GM19099 (cell line): Measurements from ENCODE around the gene BLOC1S1.

Source experiments
- POLR2A ChIP-seq: IDR thresholded peaks from 3 replicates; pipeline ENCODE4 v1.6.1; 2011; ENCODE audit warnings: low read depth; ENCODE audit not compliant: insufficient read length; ENCODE audit errors: extremely low read depth

The BLOC1S1 gene

GRCh38 chr12:55760663-55761062, 44.8 kb downstream of the BLOC1S1 start:
- TF ChIP-seq POLR2A: no peak

GRCh38 chr12:55762646-55763045, 46.8 kb downstream of the BLOC1S1 start:
- no peak for TF ChIP-seq POLR2A

- TF ChIP-seq POLR2A: no peak
These were observed 50.0 kb downstream of the BLOC1S1 start for GRCh38 chr12:55765736-55766290.

- TF ChIP-seq POLR2A: no peak
These were observed 51.3 kb downstream of the BLOC1S1 start for GRCh38 chr12:55767156-55767555.
